HG03571 (cell line): ENCODE results near the gene PSD.
A peak's percentile ranks its signal among the peaks of the same experiment; 100 is the strongest.
"Not testable (repeated sequence)": the region's sequence is repeated elsewhere in the genome, so short reads cannot be mapped to it uniquely, and the experiment has no call there.

Experiments
- ATAC-seq: cut with Tn5 transposase; IDR thresholded peaks from one replicate; pipeline ENCODE4 v1.9.1; 2021; ENCODE audit not compliant: unreplicated experiment

PSD gene

GRCh38 chr10:102418622-102419268 is at the start of gene PSD:
Gene PSD (minus strand): TSS chr10:102418785. CDS start chr10:102417038, 1,747 bp downstream.
- no peak for ATAC-seq

DNA sequence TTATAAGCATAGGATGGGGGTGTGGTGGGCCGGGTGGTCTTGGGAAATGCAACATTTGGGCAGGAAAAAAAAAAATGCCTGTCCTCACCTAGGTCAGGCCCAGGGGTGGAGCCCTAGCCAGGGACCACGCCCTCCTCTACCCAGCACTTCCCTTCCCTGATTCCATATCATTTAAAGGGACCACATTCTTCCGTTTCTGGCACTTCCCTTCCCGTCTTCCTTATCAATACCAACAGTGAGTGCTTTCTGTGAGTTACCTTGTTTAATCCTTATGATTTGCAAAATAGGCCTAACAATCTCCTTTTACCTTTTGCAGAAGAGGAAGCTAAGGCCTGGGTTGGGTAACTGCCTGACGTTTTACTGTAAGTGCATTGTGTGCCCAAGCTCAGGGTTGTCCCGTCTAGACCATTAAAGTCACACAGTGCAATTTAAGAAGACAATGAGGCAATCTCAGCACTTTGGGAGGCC is 49.4 kb upstream of the PSD start:
- ATAC-seq = no peak

- no peak for ATAC-seq
Measured at GRCh38 chr10:102467318-102467717, 48.7 kb upstream of the PSD start.

- ATAC-seq = no peak
Measured at GRCh38 chr10:102465466-102465865, 46.9 kb upstream of the PSD start.

GRCh38 chr10:102463983-102464382 is 45.4 kb upstream of the PSD start:
- ATAC-seq = no peak

- ATAC-seq = no peak
Measured at GRCh38 chr10:102462512-102463054, 44.0 kb upstream of the PSD start.

GRCh38 chr10:102461187-102462054 is 42.8 kb upstream of the PSD start:
- ATAC-seq = peak; percentile 80

- ATAC-seq = peak; percentile 21
Measured at GRCh38 chr10:102460836-102461186, 42.2 kb upstream of the PSD start.

GRCh38 chr10:102458656-102459055 is 40.1 kb upstream of the PSD start:
- ATAC-seq = no peak

GRCh38 chr10:102457591-102458150 is 39.1 kb upstream of the PSD start:
- no peak for ATAC-seq

DNA sequence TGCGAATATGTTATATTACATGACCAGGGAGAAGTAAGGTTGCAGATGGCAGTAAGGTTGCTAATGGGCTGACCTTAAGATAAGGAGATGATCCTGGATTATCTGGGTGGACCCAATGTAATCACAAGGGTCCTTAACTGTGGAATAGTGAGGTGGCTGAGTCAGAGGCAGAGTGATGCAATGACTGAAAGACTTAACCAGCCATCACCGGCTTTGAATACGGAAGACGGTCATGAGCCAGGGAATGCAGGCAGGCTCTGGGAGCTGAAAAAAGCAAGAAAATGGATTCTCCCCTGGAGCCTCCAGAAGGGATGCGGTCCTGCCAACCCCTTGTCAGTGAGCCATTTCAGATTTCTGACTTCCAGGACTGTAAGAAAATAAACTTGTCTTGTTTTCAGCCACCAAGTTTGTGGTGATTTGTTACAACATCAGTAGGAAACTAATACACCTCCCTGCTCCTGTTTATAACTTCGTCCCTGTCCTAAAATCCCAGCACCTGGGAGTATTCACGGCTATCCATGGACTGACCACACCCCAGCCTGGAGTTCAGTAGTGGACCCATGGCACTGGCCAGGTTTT is 37.4 kb upstream of the PSD start:
- ATAC-seq = no peak

DNA sequence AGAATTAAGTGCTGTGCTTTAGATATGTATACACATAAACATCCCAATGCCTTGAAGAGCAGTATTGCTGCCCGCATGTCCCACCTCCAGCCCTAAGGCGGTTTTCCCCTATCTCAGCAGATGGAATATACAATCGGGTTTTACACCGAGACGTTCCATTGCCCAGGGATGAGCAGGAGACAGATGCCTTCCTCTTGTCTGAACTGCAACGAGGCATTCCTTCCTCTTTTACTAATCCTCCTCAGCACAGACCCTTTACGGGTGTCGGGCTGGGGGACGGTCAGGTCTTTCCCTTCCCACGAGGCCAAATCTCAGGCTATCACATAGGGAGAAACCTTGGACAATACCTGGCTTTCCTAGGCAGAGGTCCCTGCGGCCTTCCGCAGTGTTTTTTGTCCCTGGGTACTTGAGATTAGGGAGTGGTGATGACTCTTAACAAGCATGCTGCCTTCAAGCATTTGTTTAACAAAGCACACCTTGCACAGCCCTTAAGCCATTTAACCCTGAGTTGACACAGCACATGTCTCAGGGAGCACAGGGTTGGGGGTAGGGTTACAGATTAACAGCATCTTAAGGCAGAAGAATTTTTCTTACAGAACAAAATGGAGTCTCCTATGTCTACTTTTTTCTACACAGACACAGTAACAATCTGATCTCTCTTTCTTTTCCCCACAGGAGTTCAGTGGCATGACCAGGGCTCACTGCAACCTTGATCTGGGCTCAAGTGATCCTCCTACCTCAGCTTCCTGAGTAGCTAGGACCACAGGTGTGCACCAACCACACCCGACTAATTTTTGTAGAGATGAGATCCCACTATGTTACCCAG is 36.3 kb upstream of the PSD start:
- not testable (repeated sequence) for ATAC-seq

GRCh38 chr10:102453502-102453901 is 34.9 kb upstream of the PSD start:
- no peak for ATAC-seq

DNA sequence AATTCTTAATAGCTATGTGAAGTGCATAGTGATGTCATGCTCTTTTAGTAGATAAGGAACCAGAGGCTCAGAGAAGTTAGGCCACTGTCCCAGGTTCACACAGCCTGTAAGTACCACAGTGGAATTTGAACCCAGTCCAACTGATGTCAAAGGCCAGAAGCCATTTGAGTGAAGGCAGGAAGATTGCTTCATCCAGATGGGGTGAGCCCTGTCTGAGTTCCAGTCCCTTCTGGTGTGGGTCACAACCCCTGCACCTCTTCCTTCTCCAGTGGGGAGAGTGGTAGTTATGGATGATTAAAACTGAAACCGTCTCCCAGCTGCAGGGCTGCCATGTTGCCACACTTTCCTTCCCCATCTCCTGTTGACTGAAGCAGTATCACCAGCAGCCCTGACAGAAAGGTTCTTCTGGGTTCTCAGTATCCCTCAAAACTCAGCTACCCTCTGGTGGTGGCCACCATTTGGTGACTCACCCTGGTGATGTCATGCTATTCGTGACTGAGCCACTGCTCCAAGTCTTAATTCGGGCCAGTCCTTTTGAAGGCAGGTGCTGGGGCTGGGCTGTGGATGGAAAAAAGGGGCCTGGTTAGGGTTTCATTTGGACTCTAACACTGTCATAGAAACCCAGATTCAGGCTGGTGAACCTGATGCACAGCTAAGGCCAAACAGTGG is 34.2 kb upstream of the PSD start:
- ATAC-seq = no peak

DNA sequence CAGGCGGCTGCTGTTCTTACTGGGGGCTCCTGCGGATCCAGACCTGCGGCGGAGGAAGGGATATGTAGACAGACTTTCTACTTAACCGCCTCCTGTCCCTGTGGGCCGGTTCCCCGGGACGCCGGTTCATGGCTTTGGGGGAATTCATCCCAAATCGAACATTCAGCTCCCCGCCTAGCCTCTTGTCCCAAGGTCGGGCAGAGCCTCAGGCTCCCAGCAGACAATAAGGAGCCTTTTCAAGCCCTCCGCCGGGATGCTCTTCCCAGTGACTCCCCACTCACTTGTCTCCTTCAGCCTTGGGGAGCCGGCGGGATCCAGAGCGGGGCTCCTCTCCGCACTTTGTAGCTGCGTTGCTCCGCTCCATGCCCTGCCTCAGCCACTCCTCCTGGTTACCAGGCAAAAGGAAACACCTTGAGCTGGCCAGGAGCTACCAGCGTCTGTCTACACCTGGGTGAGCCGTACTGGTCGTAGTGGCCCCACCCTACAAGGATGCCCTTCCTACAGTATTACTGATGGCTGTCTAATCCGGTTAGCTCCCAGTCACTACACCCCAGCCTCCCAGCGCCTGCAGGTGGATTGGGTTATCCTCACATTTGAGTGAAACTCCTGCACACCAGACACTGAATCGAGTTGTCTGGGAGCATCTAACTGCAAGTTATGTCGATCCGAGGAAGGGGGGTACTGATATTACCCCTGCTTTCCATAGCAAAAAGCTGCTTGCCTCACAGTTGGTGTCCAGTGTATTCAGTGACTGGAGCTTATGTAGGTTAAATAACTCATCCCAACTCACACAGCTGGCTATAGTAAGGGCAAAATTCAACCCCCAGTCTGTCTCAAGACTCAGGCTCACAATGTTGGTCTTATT is 32.8 kb upstream of the PSD start, which contains the start of gene C10orf95:
Gene C10orf95, minus strand, starts transcription at position 439 of the 865 bp plus-strand sequence. CDS start 450 bp downstream, outside the sequence.
- no peak for ATAC-seq

- ATAC-seq = peak; percentile 78
Measured at GRCh38 chr10:102450374-102451104, 32.0 kb upstream of the PSD start.

GRCh38 chr10:102450124-102450373 is 31.5 kb upstream of the PSD start:
- peak; percentile 6 for ATAC-seq

- peak; percentile 33 for ATAC-seq
Measured at GRCh38 chr10:102449321-102450123, 30.9 kb upstream of the PSD start.
